HepG2 (cell line): Measurements from ENCODE around the gene KRI1. TPM values are rescaled to one million over a fixed set of nuclear protein-coding genes. Genes with fewer than 3 reads are reported as not detected.

Experiments
- ATAC-seq: fragments of 200-7000 bp; cut with Tn5 transposase; 3 replicates; pipeline ENCODE4 v1.9.1; 2020; ENCODE audit warnings: mild to moderate bottlenecking, moderate library complexity
- BruUV-seq: library from RNA; stranded (reverse); fragments of 400-500 nt; replicated peaks from 2 replicates; lab custom pipeline; 2021; lab: Mats Ljungman, UMichigan
- CTCF ChIA-PET: fragments of 300-600 bp; formaldehyde crosslinking; extraction: SDS; loops from one replicate; lab custom pipeline; 2021; ENCODE audit warnings: low total read pairs, inconsistent platforms, low intra/inter-chr PET ratio; lab: Yijun Ruan, JAX
- POLR2A ChIA-PET: fragments of 350-600 bp; sonication (Branson Sonifier 250); formaldehyde crosslinking; loops from one replicate; lab custom pipeline; 2020; ENCODE audit warnings: antibody characterized with exemption, inconsistent platforms; lab: Yijun Ruan, JAX
- DNase-seq: peaks from one replicate; pipeline ENCODE4 v3.0.0-alpha.2; 2015; ENCODE audit warnings: low spot score
- FAIRE-seq: peaks from 3 replicates; lab custom pipeline; 2011; peaks lifted over from hg19 to GRCh38; lab: Jason Lieb, UNC
- H2AFZ ChIP-seq: one replicate; pipeline ENCODE4 v1.6.1; 2011; ENCODE audit warnings: low read length, inconsistent platforms
- H3K27ac ChIP-seq: fragments of 300-600 bp; 3 replicates; pipeline ENCODE4 v1.8.0; 2011; ENCODE audit warnings: mixed run types, mild to moderate bottlenecking, mixed read lengths, low read length, inconsistent platforms; ENCODE audit not compliant: insufficient read depth; ENCODE audit errors: extremely low read length
- H3K27me3 ChIP-seq, 2 experiments: fragments of 200-600 bp in 1 of 2; 2 replicates in 1 of 2; 3 replicates in 1 of 2; pipeline versions ENCODE4 v1.6.0 to v1.8.0; 2011; ENCODE audit warnings: low read length in 2 of 2, mild to moderate bottlenecking in 2 of 2, moderate library complexity in 2 of 2, inconsistent platforms in 1 of 2; ENCODE audit not compliant: insufficient read depth in 2 of 2, control insufficient read depth in 1 of 2
- H3K36me3 ChIP-seq, 2 experiments: fragments of 200-600 bp in 1 of 2; replicated peaks in 1 of 2; 2 replicates in 1 of 2; 3 replicates in 1 of 2; pipeline versions ENCODE4 v1.5.1 to v1.8.0; 2011; ENCODE audit warnings: low read length in 2 of 2, inconsistent platforms in 1 of 2; ENCODE audit not compliant: insufficient read depth in 2 of 2, control insufficient read depth in 1 of 2
- H3K4me1 ChIP-seq: 2 replicates; pipeline ENCODE4 v1.5.1; 2012; ENCODE audit warnings: low read length, inconsistent platforms; ENCODE audit not compliant: insufficient read depth
- H3K4me2 ChIP-seq: 2 replicates; pipeline ENCODE4 v1.6.0; 2011; ENCODE audit warnings: low read depth, low read length, inconsistent platforms
- H3K4me3 ChIP-seq, 3 experiments: fragments of 200-600 bp in 1 of 3; sonication (generic), shearing (Covaris generic) in 1 of 3; replicated peaks in 1 of 3; 2 replicates each; pipeline ENCODE4 v1.5.1; 2011 to 2016; ENCODE audit warnings: low read length in 3 of 3, inconsistent platforms in 2 of 3, low read depth in 2 of 3, mild to moderate bottlenecking in 2 of 3, control low read depth in 1 of 3, mixed read lengths in 1 of 3; ENCODE audit not compliant: insufficient read depth in 1 of 3
- H3K79me2 ChIP-seq: one replicate; pipeline ENCODE4 v1.6.1; 2011; ENCODE audit warnings: low read length, inconsistent platforms; ENCODE audit not compliant: insufficient read depth
- H3K9ac ChIP-seq: 2 replicates; pipeline ENCODE4 v1.6.0; 2011; ENCODE audit warnings: mild to moderate bottlenecking, low read depth, low read length, inconsistent platforms; ENCODE audit not compliant: insufficient read depth
- H3K9me3 ChIP-seq: 2 replicates; pipeline ENCODE4 v1.5.1; 2012; ENCODE audit warnings: mild to moderate bottlenecking, low read length
- H4K20me1 ChIP-seq: 2 replicates; pipeline ENCODE4 v1.6.0; 2011; ENCODE audit warnings: inconsistent platforms, mild to moderate bottlenecking, low read length, moderate library complexity; ENCODE audit not compliant: insufficient read depth
- ISX ChIP-seq: sonication (generic); formaldehyde crosslinking; conservative IDR thresholded peaks from 2 replicates; pipeline ENCODE4 v1.5.0; 2020; ENCODE audit warnings: missing genetic modification reagents
- MED13 ChIP-seq: sonication (generic); formaldehyde crosslinking; IDR thresholded peaks from 2 replicates; pipeline ENCODE4 v1.5.0; 2020; ENCODE audit warnings: missing genetic modification reagents
- POLR2AphosphoS5 ChIP-seq: IDR thresholded peaks from 2 replicates; pipeline ENCODE4 v1.6.1; 2012; ENCODE audit warnings: low read depth, low read length
- REPIN1 ChIP-seq: sonication (generic); formaldehyde crosslinking; IDR thresholded peaks from 2 replicates; pipeline ENCODE4 v1.8.0; 2022; ENCODE audit warnings: missing genetic modification reagents, low read depth, mild to moderate bottlenecking, borderline replicate concordance
- ZMYM3 ChIP-seq: sonication (generic); formaldehyde crosslinking; IDR thresholded peaks from 2 replicates; pipeline ENCODE4 v1.5.1; 2020; ENCODE audit warnings: mild to moderate bottlenecking, missing genetic modification reagents
- ZNF230 ChIP-seq: sonication (generic); formaldehyde crosslinking; IDR thresholded peaks from 2 replicates; pipeline ENCODE4 v1.4.0; 2020; ENCODE audit warnings: mild to moderate bottlenecking, missing genetic modification reagents
- ZNF234 ChIP-seq: sonication (generic); formaldehyde crosslinking; conservative IDR thresholded peaks from 2 replicates; pipeline ENCODE4 v1.5.1; 2020; ENCODE audit warnings: mild to moderate bottlenecking, missing genetic modification reagents
- ZNF350 ChIP-seq: sonication (generic); formaldehyde crosslinking; IDR thresholded peaks from 2 replicates; pipeline ENCODE4 v1.4.0; 2020; ENCODE audit warnings: mild to moderate bottlenecking, low read depth, missing genetic modification reagents, borderline replicate concordance
- ZSCAN30 ChIP-seq: sonication (generic); formaldehyde crosslinking; IDR thresholded peaks from 2 replicates; pipeline ENCODE4 v1.5.0; 2020; ENCODE audit warnings: mild to moderate bottlenecking, missing genetic modification reagents
- WGBS: methylation state at CpG from one replicate; pipeline ENCODE4 v1.1.6; 2017; ENCODE audit warnings: low lambda C conversion rate; 5-methylcytosine and 5-hydroxymethylcytosine counted together
- in situ Hi-C: cut with HindIII; loops from 2 replicates; pipeline ENCODE4 v1.10.0; 2017; ENCODE audit warnings: low pct_unique_long_range_greater_than_20kb; ENCODE audit not compliant: extremely low pct_ligation_motif_present
- intact Hi-C: fragments of 100-400 bp; cut with micrococcal nuclease; formaldehyde crosslinking; loops from one replicate; pipeline ENCODE4 v1.10.0; 2022; ENCODE audit not compliant: unreplicated experiment
- polyA plus RNA-seq, 8 experiments: library from polyadenylated mRNA; depleted of rRNA in 3 of 8; stranded (reverse) in 7 of 8; unstranded in 1 of 8; fragments of >200 nt; fragmentation: Illumina TruSeq in 4 of 8; extraction: Trizol in 4 of 8; gene quantifications; 2 replicates each; pipeline versions ENCODE4 v1.2.1 to v1.2.3, GENCODE V29; 2011 to 2016; ENCODE audit warnings: low read depth in 4 of 8, missing spikeins in 1 of 8, mixed read lengths in 1 of 8; ENCODE audit not compliant: insufficient read depth in 1 of 8
- total RNA-seq, 5 experiments: library from RNA; depleted of rRNA; stranded (reverse); fragments of >200 nt; fragmentation: Illumina TruSeq; extraction: Trizol; gene quantifications; 2 replicates each; pipeline ENCODE4 v1.2.3, GENCODE V29; 2016; ENCODE audit warnings: low read depth in 1 of 5
- TF ChIP-seq, protein P1 (sequence below): sonication (generic); formaldehyde crosslinking; IDR thresholded peaks from 2 replicates; pipeline ENCODE4 v1.4.0; 2020; ENCODE audit warnings: mild to moderate bottlenecking, missing genetic modification reagents
- TF ChIP-seq, protein P2 (sequence below): sonication (generic); formaldehyde crosslinking; conservative IDR thresholded peaks from 2 replicates; pipeline ENCODE4 v1.4.0; 2020; ENCODE audit warnings: missing genetic modification reagents
- TF ChIP-seq, protein P3 (sequence below), 2 experiments: fragments of 450-650 bp in 1 of 2; sonication (generic) in 1 of 2; formaldehyde crosslinking; IDR thresholded peaks; 2 replicates each; pipeline versions ENCODE4 v1.5.0 to v1.8.0; 2020 to 2022; ENCODE audit warnings: mild to moderate bottlenecking in 1 of 2, missing genetic modification reagents in 1 of 2

The KRI1 gene
- total and polyA plus RNA-seq, 2 of the 13 experiments (the other 11 are each of a cell fraction or from before 2014, with no cell fraction given), result 9.1 to 11.7 TPM

DNA sequence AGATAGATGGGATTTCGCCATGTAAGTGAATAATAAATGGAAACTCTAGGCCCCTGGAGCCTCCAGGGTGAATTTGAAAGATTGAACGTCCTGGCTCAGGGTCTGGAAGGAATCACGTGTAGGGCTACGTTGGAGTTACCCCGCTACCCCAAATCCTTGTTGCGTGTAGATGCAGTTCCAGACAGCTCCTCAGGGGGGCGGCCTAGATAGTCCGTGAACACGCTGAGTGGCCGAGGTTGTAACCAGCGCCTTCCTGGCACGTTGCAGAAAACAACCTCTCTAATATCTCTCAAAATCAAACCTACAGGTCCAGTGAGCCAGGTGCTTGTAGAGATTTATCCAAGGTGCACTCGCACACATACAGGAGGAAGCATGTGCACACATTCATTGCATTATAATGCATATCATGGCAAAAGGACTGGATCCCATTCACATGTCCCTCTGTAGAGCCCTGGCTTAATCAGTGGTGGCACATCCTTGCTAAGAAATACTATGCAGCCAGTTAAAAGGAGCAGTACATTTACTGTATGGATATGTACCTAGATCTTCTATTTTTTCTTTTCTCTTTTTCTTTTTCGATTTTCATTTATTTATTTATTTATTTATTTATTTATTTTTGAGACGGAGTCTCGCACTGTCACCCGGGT lies 60.1 kb downstream of the KRI1 start:
- Histone ChIP-seq H3K27ac (no peak overlapping the region), H3K79me2 (peaks cover 18% of the 10 kb centered on the region), H3K4me3 (peak overlapping the region in 1 of 3 experiments; percentile 21; a peak in 1 of 6 replicates), H2AFZ (peak overlapping the region; percentile 70), H3K4me1 (peaks cover 57% of the 10 kb centered on the region), H3K9ac (no peak overlapping the region), H3K27me3 (no peaks in the 10 kb centered on the region), H3K36me3 (no peaks in the 10 kb centered on the region), H3K4me2 (peak overlapping the region; percentile 70), H3K9me3 (no peaks in the 10 kb centered on the region), H4K20me1 (no peaks in the 10 kb centered on the region)
- intact Hi-C loops, result no loop called here
- no TSS peak for BruUV-seq
- in situ Hi-C loops, result no loop called here
- peak; percentile 56 for FAIRE-seq
- ChIA-PET POLR2A (interaction anchor here (0.9 kb wide), 1 partner anchor 235 kb away, joined by 3 read pairs; the partner anchor contains the start of gene ICAM1), CTCF (interaction anchor here (1.2 kb wide), 1 partner anchor 67 kb away, joined by 6 read pairs; no protein-coding TSS in a partner anchor)
- 40% methylated on average over 9 of the region's 17 CpGs for WGBS
- peak; percentile 60 for DNase-seq
- ATAC-seq, result no peak
- TF ChIP-seq ZSCAN30 (CRISPR knock-in tag) (no peak), REPIN1 (CRISPR knock-in tag) (no peak), POLR2AphosphoS5 (no peak), ZNF234 (CRISPR knock-in tag) (no peak), MED13 (CRISPR knock-in tag) (no peak), ZMYM3 (peak; percentile 51; the same call in 1 of the 2 replicates), ZNF230 (CRISPR knock-in tag) (no peak), ISX (no peak), ZNF350 (CRISPR knock-in tag) (no peak)
- TF ChIP-seq, protein P1, sequence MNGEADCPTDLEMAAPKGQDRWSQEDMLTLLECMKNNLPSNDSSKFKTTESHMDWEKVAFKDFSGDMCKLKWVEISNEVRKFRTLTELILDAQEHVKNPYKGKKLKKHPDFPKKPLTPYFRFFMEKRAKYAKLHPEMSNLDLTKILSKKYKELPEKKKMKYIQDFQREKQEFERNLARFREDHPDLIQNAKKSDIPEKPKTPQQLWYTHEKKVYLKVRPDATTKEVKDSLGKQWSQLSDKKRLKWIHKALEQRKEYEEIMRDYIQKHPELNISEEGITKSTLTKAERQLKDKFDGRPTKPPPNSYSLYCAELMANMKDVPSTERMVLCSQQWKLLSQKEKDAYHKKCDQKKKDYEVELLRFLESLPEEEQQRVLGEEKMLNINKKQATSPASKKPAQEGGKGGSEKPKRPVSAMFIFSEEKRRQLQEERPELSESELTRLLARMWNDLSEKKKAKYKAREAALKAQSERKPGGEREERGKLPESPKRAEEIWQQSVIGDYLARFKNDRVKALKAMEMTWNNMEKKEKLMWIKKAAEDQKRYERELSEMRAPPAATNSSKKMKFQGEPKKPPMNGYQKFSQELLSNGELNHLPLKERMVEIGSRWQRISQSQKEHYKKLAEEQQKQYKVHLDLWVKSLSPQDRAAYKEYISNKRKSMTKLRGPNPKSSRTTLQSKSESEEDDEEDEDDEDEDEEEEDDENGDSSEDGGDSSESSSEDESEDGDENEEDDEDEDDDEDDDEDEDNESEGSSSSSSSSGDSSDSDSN (CRISPR knock-in tag), result no peak
- TF ChIP-seq, protein P2, sequence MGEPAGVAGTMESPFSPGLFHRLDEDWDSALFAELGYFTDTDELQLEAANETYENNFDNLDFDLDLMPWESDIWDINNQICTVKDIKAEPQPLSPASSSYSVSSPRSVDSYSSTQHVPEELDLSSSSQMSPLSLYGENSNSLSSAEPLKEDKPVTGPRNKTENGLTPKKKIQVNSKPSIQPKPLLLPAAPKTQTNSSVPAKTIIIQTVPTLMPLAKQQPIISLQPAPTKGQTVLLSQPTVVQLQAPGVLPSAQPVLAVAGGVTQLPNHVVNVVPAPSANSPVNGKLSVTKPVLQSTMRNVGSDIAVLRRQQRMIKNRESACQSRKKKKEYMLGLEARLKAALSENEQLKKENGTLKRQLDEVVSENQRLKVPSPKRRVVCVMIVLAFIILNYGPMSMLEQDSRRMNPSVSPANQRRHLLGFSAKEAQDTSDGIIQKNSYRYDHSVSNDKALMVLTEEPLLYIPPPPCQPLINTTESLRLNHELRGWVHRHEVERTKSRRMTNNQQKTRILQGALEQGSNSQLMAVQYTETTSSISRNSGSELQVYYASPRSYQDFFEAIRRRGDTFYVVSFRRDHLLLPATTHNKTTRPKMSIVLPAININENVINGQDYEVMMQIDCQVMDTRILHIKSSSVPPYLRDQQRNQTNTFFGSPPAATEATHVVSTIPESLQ (CRISPR knock-in tag), result no peak
- TF ChIP-seq, protein P3, sequence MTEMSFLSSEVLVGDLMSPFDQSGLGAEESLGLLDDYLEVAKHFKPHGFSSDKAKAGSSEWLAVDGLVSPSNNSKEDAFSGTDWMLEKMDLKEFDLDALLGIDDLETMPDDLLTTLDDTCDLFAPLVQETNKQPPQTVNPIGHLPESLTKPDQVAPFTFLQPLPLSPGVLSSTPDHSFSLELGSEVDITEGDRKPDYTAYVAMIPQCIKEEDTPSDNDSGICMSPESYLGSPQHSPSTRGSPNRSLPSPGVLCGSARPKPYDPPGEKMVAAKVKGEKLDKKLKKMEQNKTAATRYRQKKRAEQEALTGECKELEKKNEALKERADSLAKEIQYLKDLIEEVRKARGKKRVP (CRISPR knock-in tag; IDR thresholded peaks at IDR 0.05), result no peak
